Fibroblast of villous mesenchyme (primary cell): ENCODE measurements around the gene LY6G6D. TPM values are rescaled to one million over a fixed set of nuclear protein-coding genes. Genes with fewer than 3 reads are reported as not detected.

Experiments
- DNase-seq: peaks from one replicate; pipeline ENCODE4 v3.0.0-alpha.2; 2010; ENCODE audit warnings: low read depth
- H3K4me3 ChIP-seq: 2 replicates; pipeline ENCODE4 v1.5.1; 2011; ENCODE audit warnings: low read depth, mild to moderate bottlenecking, low read length
- total RNA-seq: library from RNA; depleted of rRNA; stranded (reverse); fragments of >200 nt; gene quantifications from 2 replicates; pipeline ENCODE4 v1.2.3, GENCODE V29; 2012
- TF ChIP-seq, protein P1 (sequence below): IDR thresholded peaks from 2 replicates; pipeline ENCODE4 v1.5.1; 2012; ENCODE audit warnings: low read depth, mild to moderate bottlenecking, low read length; ENCODE audit not compliant: insufficient read depth

The LY6G6D gene
- total RNA-seq, 1 donor, result not detected

DNA sequence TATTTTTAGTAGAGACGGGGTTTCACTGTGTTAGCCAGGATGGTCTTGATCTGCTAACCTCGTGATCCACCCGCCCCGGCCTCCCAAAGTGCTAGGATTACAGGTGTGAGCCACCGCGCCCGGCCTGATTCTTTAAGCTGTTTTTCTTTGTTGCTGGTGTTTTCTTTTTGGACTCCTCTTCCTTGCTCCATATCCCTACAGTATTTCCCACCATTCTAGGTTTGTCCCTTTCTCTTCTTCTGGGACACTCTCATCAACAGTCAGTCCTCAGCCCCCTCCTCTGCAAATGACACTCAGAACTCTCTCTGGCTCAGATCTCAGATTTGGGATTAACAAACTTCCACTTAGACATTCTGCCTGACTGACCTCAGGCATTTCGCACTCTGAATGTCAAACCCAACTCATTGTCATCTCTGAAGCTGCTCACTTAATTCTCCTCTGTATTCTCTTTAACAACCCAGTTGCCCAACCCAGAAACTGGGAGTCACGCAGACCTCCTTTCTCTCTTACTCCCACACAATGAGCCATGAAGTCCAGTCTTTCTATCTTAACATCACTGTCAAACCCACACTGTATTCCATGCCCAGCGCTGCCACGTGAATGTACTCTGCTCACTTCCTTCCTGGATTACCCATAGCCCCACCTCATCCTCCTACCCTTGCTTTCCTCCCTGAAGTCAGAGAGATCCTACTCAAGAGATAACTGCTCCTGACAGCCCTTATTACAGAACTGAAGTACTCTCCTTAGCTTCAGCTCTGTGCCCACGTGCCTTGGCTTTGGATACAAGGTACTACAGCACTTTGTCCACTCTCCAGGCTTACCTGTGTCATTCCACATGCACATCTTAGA lies 10.6 kb downstream of the LY6G6D start:
- TF ChIP-seq, protein P1, sequence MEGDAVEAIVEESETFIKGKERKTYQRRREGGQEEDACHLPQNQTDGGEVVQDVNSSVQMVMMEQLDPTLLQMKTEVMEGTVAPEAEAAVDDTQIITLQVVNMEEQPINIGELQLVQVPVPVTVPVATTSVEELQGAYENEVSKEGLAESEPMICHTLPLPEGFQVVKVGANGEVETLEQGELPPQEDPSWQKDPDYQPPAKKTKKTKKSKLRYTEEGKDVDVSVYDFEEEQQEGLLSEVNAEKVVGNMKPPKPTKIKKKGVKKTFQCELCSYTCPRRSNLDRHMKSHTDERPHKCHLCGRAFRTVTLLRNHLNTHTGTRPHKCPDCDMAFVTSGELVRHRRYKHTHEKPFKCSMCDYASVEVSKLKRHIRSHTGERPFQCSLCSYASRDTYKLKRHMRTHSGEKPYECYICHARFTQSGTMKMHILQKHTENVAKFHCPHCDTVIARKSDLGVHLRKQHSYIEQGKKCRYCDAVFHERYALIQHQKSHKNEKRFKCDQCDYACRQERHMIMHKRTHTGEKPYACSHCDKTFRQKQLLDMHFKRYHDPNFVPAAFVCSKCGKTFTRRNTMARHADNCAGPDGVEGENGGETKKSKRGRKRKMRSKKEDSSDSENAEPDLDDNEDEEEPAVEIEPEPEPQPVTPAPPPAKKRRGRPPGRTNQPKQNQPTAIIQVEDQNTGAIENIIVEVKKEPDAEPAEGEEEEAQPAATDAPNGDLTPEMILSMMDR, result no peak
- no peak for DNase-seq
- H3K4me3 ChIP-seq, result no peak overlapping the region

DNA sequence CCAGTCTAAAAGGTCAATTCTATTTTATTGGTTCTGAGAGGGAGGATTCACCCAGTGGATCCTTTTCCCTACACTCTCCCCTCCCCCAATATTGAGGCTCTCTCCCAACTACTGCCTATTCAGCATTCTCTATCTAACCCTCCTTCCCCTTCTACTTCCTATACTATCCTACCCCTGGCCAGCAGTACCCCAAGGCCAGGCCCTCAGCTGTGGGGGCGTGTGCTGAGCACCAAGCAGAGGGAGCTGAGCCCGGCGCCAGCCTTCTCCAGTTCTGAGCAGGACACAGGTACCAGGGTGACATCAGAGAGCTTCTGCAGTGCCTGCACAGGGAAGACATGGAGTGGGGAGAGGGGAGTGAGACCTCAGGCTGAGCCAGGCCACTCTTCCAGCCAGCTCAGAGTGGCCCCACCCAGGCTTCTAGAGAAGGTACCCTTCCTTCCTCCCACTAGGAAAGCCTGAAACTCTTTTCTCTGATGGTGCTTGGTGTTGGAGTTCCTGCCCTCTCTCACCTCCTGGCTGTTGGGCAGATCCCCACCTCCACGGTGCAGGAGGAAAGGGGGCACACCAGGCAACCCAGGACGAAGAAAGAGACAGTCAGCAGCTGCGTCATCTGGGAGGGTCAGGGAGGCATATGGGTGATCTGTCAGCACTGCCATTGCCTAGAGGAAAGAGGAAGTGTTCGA lies 12.0 kb downstream of the LY6G6D start:
- TF ChIP-seq, protein P1, result no peak
- DNase-seq, result no peak
- H3K4me3 ChIP-seq, result no peak overlapping the region

DNA sequence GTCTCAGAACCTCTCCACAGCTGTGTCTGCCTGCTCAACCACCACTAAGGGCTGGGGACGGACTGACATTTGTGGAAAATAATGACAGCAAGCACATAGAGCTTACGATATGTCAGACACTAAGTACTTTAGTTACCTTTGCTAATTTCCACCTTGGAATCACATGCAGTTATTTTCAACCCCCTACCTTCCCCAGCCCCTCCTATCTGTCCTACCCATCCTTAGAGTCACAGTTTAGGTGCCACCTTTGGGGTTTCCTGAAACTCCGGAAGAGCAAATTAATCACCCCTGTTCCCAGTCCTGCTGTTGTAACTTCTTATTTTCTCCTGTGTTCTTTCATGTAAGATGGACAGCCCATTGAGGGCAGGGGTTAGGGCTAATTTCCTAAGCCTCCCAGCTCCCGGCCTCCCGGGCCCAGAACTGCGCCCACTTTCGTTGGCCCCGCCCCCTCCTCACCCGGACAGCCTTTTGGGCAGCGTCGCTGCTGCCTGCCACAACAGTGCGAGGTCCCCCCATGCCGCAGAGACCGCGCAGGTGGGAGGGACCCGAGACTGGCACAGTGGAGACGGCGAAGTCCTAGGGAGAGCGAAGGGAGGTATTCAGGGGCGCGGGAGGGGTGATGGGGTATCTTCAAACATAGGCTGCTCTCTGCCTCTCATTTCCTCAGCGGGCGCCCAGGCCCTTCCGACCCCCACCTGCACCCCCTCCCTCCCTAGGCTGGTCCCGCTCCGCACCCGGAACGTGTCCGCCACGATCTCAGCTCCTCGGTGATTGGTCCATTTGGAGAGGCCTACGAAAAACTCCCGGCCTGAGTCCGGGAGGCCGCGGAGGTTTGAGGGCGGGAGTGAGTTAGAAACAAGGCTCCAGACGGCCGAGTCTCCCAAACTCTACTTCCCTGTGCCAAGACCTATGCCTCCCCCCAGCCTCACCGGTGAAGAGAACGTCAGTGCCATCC lies 12.8 kb downstream of the LY6G6D start:
- peak overlapping the region; percentile 93 for H3K4me3 ChIP-seq
- no peak for DNase-seq
- TF ChIP-seq, protein P1, result no peak

DNA sequence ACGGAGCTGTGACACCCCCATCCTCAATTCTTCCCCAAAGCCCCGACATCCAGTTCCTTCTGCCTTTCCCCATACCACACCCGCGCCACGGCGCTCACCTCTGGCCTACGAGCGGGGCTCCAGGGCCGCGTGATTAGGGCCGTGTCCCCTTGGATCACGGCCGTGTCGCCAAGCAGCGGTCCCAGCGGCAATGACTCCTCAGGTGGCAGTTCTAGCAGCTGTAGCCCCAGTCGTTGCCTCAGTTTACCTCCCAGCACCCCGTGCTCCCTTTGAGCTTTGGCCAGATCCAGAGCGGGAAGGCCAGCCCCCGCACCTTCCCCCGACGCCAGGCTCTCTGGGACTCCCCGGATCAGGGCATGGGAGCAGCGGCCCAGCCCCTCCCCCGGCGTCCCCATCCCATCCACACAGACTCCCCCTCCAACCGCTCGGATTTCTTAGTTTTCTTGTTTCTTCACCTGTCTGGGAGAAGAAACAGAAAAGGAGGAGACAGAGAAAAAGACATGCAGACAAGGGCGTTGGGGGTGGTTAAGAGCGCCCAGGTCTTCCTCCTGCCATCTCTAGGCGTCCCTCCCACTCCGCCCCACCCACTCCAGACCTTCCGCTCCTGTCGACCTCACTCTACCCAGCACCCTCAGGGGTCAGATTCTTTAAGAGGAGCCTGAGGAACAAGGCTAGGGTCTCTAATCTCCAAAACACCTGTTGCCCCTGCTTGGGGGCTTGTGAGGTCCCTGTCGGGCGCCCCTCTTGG lies 13.8 kb downstream of the LY6G6D start, which contains the start of gene DDAH2:
Gene DDAH2, minus strand, starts transcription at position 533 of the 748 bp plus-strand sequence. Its CDS starts 138 bp downstream, at position 395.
- TF ChIP-seq, protein P1, result no peak
- no peak for DNase-seq
- peak within 1 kb of the TSS; percentile 93 for H3K4me3 ChIP-seq

DNA sequence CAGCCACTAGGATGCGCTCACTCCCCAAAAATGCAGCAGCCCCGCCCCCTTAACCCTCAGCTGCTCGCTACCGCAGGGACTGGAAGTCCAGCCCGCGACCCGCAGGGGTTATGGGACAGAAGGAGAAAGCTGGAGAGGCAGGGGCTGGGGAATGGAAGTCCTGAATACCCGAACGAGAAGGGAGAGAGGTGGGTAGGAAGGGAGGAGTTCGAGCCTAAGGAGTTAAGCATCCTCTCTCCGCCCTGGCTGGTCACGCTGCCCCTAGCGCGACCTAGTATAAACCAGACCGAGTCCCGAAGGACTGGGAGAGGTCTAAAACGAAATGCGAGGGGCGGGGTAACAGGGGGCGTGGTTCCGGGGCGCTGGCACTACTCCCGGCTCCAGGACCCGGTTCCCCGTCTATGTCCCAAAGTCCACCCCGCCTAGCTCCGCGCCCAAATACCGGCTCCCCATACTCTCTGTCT lies 14.4 kb downstream of the LY6G6D start:
- TF ChIP-seq, protein P1, result peak; percentile 66
- peak overlapping the region; percentile 93 for H3K4me3 ChIP-seq
- DNase-seq, result peak; percentile 90
